ENCODE measurements around the gene GCGR.

The GCGR gene

DNA sequence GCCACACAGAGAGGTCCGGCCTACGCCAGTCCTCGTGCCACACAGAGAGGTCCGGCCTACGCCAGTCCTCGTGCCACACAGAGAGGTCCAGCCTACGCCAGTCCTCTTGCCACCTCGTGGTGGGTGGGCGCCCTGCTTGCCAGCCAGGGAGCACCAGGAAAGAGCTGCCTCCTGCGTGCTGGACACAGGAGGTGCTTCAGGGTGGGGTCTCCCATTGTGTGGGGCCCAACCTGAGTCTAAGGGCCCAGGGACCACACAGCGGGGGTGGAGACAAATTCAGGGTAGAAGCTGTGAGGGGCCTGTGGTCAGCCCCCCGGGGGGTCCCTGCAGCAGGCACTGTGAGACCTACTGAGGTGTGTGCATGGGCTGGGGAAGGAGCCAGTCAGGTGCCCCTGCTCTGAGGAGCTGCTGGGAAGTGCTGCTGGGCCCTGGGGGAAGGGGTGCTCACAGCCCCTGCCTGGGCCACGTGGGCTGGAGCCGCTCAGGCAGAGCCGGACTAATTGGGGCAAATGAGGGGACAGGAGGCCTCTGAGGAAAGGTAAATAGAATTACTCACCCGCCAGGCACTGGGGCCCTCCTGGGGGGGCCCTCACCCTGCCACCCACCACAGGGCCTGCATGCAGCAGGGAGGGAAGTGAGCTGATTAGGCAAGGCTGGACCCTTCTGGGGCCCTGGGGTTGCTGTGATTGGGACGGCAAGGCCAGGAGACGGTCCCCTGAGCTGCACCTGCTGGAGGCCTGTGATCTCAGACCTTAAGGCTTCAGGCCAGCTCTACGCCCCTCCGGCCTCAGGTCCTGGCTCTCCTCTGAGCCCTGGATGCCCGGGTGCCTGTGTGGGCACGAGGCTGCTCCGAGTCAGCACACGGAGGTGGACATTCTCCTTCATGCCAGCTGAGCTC lies 11.0 kb downstream of the GCGR start:
- H3K27ac ChIP-seq = peak overlapping the region; percentile 79
- H3K4me3 ChIP-seq (ENCODE audit: low read depth, low read length) = no peak overlapping the region
- H3K9me3 ChIP-seq (ENCODE audit: severe bottlenecking) = no peaks in the 10 kb centered on the region
- no peaks in the 10 kb centered on the region for H3K36me3 ChIP-seq
- TF ChIP-seq, protein P1, sequence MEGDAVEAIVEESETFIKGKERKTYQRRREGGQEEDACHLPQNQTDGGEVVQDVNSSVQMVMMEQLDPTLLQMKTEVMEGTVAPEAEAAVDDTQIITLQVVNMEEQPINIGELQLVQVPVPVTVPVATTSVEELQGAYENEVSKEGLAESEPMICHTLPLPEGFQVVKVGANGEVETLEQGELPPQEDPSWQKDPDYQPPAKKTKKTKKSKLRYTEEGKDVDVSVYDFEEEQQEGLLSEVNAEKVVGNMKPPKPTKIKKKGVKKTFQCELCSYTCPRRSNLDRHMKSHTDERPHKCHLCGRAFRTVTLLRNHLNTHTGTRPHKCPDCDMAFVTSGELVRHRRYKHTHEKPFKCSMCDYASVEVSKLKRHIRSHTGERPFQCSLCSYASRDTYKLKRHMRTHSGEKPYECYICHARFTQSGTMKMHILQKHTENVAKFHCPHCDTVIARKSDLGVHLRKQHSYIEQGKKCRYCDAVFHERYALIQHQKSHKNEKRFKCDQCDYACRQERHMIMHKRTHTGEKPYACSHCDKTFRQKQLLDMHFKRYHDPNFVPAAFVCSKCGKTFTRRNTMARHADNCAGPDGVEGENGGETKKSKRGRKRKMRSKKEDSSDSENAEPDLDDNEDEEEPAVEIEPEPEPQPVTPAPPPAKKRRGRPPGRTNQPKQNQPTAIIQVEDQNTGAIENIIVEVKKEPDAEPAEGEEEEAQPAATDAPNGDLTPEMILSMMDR (IDR thresholded peaks at IDR 0.05; ENCODE audit: low read depth, low read length) = no peak
- peak; percentile 94 for DNase-seq
- no peaks in the 10 kb centered on the region for H3K27me3 ChIP-seq (ENCODE audit: insufficient read depth, low read depth, severe bottlenecking)

DNA sequence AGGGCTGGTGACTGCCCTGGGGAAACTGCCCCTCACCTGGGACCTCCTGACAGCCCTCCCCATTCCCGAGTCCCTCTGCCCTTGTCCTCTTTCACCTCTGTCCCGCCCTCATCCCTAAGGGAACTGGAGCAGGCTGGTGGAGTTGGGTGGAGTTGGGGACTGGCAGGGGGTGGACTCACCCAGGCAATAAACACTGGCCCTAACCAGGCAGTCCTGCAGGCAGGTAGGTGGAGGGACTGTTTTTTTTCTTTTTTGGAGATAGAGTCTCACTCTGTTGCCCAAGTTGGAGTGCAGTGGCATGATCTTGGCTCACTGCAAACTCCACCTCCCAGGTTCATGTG lies 11.7 kb downstream of the GCGR start:
- H3K27me3 ChIP-seq (ENCODE audit: insufficient read depth, low read depth, severe bottlenecking) = no peaks in the 10 kb centered on the region
- no peak for DNase-seq
- H3K9me3 ChIP-seq (ENCODE audit: severe bottlenecking) = no peaks in the 10 kb centered on the region
- TF ChIP-seq, protein P1 (IDR thresholded peaks at IDR 0.05; ENCODE audit: low read depth, low read length) = no peak
- no peaks in the 10 kb centered on the region for H3K36me3 ChIP-seq
- peak overlapping the region; percentile 79 for H3K27ac ChIP-seq
- no peak overlapping the region for H3K4me3 ChIP-seq (ENCODE audit: low read depth, low read length)

DNA sequence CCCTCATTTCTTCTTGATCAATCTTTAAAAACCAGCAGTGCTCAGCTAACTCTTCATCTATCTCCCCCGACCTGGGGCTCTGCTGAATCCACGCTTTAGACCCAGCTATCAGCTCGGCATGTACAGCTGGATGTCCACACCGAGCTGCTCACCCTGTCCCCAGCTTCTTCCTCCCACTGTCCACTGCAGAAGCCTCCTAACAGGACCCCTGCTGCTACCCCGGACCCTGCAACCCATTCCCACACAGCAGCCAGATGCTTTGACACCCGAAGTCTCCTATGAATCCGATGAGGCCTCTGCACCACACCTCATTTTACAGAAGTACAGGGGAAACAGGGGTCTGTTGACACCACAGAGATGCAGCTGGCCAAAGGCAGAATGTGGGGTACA lies 13.8 kb downstream of the GCGR start:
- Histone ChIP-seq H3K9me3 (ENCODE audit: severe bottlenecking) (no peaks in the 10 kb centered on the region), H3K4me3 (ENCODE audit: low read depth, low read length) (no peak overlapping the region), H3K27ac (no peak overlapping the region), H3K27me3 (ENCODE audit: insufficient read depth, low read depth, severe bottlenecking) (no peaks in the 10 kb centered on the region), H3K36me3 (peaks cover 6% of the 10 kb centered on the region; the same call in 1 of the 2 replicates)
- TF ChIP-seq, protein P1 (IDR thresholded peaks at IDR 0.05; ENCODE audit: low read depth, low read length) = no peak
- DNase-seq = no peak

DNA sequence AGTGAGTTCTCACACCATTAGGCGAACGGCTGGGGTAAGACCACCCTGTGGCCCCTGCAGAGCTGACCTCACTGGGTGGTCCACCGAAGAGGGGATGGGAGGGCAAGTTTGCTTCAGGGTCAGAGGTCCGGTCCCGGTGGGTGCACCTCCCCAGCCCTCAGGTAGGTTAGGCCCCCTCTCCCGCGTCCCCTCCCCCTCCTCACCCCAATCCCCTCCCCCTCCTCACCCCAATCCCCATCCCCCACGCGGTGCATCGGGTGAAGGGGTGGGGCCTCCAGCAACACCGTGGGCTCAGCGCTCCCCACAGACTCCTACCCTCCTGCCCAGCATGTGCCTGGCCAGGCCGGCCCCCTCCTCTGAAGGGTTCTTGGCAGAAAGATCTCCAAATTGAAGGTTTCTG lies 15.8 kb downstream of the GCGR start:
- Histone ChIP-seq H3K27ac (no peak overlapping the region), H3K36me3 (peaks cover 18% of the 10 kb centered on the region), H3K4me3 (ENCODE audit: low read depth, low read length) (no peak overlapping the region), H3K9me3 (ENCODE audit: severe bottlenecking) (no peaks in the 10 kb centered on the region), H3K27me3 (ENCODE audit: insufficient read depth, low read depth, severe bottlenecking) (no peaks in the 10 kb centered on the region)
- TF ChIP-seq, protein P1 (IDR thresholded peaks at IDR 0.05; ENCODE audit: low read depth, low read length) = no peak
- no peak for DNase-seq

DNA sequence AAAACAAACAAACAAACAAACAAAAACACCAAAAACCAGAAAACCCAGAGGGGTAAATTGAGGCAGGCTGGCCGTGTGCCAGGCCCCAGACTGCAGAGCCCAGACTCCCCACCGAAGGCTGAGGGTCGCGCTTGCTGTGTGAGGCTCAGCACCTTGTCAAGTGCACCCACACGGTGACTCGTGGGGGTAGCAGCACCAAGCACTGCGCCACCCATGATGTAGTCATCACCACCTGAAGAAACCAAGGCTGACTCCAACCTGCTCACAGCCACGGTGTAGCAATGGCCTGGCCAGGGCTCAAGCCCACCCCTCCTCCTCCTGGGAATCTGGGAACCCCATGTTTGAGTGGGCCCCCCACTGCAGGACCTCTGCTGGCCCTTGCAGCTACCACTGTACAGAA lies 17.2 kb downstream of the GCGR start:
- H3K4me3 ChIP-seq (ENCODE audit: low read depth, low read length) = no peak overlapping the region
- TF ChIP-seq, protein P1 (IDR thresholded peaks at IDR 0.05; ENCODE audit: low read depth, low read length) = no peak
- H3K27ac ChIP-seq = peak overlapping the region; percentile 58
- H3K36me3 ChIP-seq = peaks cover 18% of the 10 kb centered on the region
- no peak for DNase-seq
- H3K9me3 ChIP-seq (ENCODE audit: severe bottlenecking) = no peaks in the 10 kb centered on the region
- H3K27me3 ChIP-seq (ENCODE audit: insufficient read depth, low read depth, severe bottlenecking) = no peaks in the 10 kb centered on the region
